ENCODE results near the gene TSPAN9.

TSPAN9 gene

GRCh38 chr12:3195859-3196483, 118.8 kb downstream of the TSPAN9 start:
- no peak for TF ChIP-seq CTCF (conservative IDR thresholded peaks at IDR 0.05)
- no peak overlapping the region for H3K27ac ChIP-seq

- TF ChIP-seq CTCF (conservative IDR thresholded peaks at IDR 0.05), result no peak
- no peak overlapping the region for H3K27ac ChIP-seq
Observed at GRCh38 chr12:3196488-3196887, 119.3 kb downstream of the TSPAN9 start.

- TF ChIP-seq CTCF (conservative IDR thresholded peaks at IDR 0.05), result no peak
- no peak overlapping the region for H3K27ac ChIP-seq
Observed at GRCh38 chr12:3197131-3197818, 120.1 kb downstream of the TSPAN9 start.

GRCh38 chr12:3199551-3200031, 122.4 kb downstream of the TSPAN9 start:
- peak overlapping the region; percentile 75 for H3K27ac ChIP-seq
- no peak for TF ChIP-seq CTCF (conservative IDR thresholded peaks at IDR 0.05)

- peak overlapping the region; percentile 75 for H3K27ac ChIP-seq
- TF ChIP-seq CTCF (conservative IDR thresholded peaks at IDR 0.05), result no peak
Observed at GRCh38 chr12:3200032-3200617, 122.9 kb downstream of the TSPAN9 start.

- 0 out of 2 replicates have a peak, but pooled peaks have one; percentile 6 for TF ChIP-seq CTCF (conservative IDR thresholded peaks at IDR 0.05)
- H3K27ac ChIP-seq, result peak overlapping the region; percentile 75
Observed at GRCh38 chr12:3200814-3201233, 123.6 kb downstream of the TSPAN9 start.

GRCh38 chr12:3201339-3202051, 124.3 kb downstream of the TSPAN9 start:
- no peak for TF ChIP-seq CTCF (conservative IDR thresholded peaks at IDR 0.05)
- peak overlapping the region; percentile 75 for H3K27ac ChIP-seq
